GM03348 (cell line): Measurements from ENCODE around the gene PTGR2.
A peak's percentile ranks its signal among the peaks of the same experiment; 100 is the strongest.
"Not testable (repeated sequence)": the region's sequence is repeated elsewhere in the genome, so short reads cannot be mapped to it uniquely, and the experiment has no call there.

Experiments used
- DNase-seq: peaks from one replicate; pipeline ENCODE4 v3.0.0; 2012; ENCODE audit warnings: low spot score

PTGR2 gene

GRCh38 chr14:73833034-73833433 lies 18.6 kb upstream of the PTGR2 start:
- peak; percentile 38 for DNase-seq

GRCh38 chr14:73833530-73834260 lies 17.9 kb upstream of the PTGR2 start:
- DNase-seq, result peak; percentile 60

GRCh38 chr14:73834261-73834625 lies 17.4 kb upstream of the PTGR2 start:
- no peak for DNase-seq

GRCh38 chr14:73838293-73839034 lies 13.2 kb upstream of the PTGR2 start:
- not testable (repeated sequence) for DNase-seq

- no peak for DNase-seq
Measured at GRCh38 chr14:73842201-73842600, 9.4 kb upstream of the PTGR2 start.

GRCh38 chr14:73842851-73843250 lies 8.8 kb upstream of the PTGR2 start:
- no peak for DNase-seq

GRCh38 chr14:73843296-73843695 lies 8.3 kb upstream of the PTGR2 start:
- DNase-seq, result no peak

GRCh38 chr14:73846947-73847346 lies 4.7 kb upstream of the PTGR2 start:
- no peak for DNase-seq

GRCh38 chr14:73851000-73851399 lies 631 bp upstream of the PTGR2 start:
- DNase-seq, result peak; percentile 11

GRCh38 chr14:73859145-73859544 lies 7.5 kb downstream of the PTGR2 start:
- DNase-seq, result no peak

- no peak for DNase-seq
Measured at GRCh38 chr14:73861073-73861472, 9.4 kb downstream of the PTGR2 start.

GRCh38 chr14:73862480-73862879 lies 10.8 kb downstream of the PTGR2 start:
- no peak for DNase-seq

- no peak for DNase-seq
Measured at GRCh38 chr14:73863209-73863608, 11.6 kb downstream of the PTGR2 start.

GRCh38 chr14:73865534-73866113 lies 14.0 kb downstream of the PTGR2 start:
- no peak for DNase-seq

- not testable (repeated sequence) for DNase-seq
Measured at GRCh38 chr14:73869754-73870153, 18.1 kb downstream of the PTGR2 start.

GRCh38 chr14:73870525-73871235 lies 19.0 kb downstream of the PTGR2 start:
- DNase-seq, result no peak

GRCh38 chr14:73873660-73874059 lies 22.0 kb downstream of the PTGR2 start:
- no peak for DNase-seq

GRCh38 chr14:73877790-73878189 lies 26.2 kb downstream of the PTGR2 start:
- DNase-seq, result no peak

- DNase-seq, result no peak
Measured at GRCh38 chr14:73878436-73878835, 26.8 kb downstream of the PTGR2 start.

GRCh38 chr14:73879027-73879426 lies 27.4 kb downstream of the PTGR2 start:
- DNase-seq, result no peak

- DNase-seq, result no peak
Measured at GRCh38 chr14:73884438-73885190, 33.0 kb downstream of the PTGR2 start.
